Mesothelial cell of epicardium (in vitro differentiated cells): Measurements from ENCODE around the gene ABHD16A. TPM values are rescaled to one million over a fixed set of nuclear protein-coding genes. Genes with fewer than 3 reads are reported as not detected.

Experiments
- DNase-seq, 2 experiments: peaks; one replicate each; pipeline ENCODE4 v3.0.0; 2021; ENCODE audit warnings: low spot score in 2 of 2; ENCODE audit not compliant: unreplicated experiment in 2 of 2
- H3K27ac Mint-ChIP-seq: 2 replicates; pipeline ENCODE4 v1.8.0; 2021; ENCODE audit warnings: mixed read lengths
- H3K27me3 Mint-ChIP-seq: 2 replicates; pipeline ENCODE4 v1.8.0; 2021; ENCODE audit warnings: low read depth, mixed read lengths
- H3K36me3 Mint-ChIP-seq: 2 replicates; pipeline ENCODE4 v1.8.0; 2021; ENCODE audit warnings: mixed read lengths
- H3K4me1 Mint-ChIP-seq: 2 replicates; pipeline ENCODE4 v1.8.0; 2021; ENCODE audit warnings: mixed read lengths
- H3K4me3 Mint-ChIP-seq: 2 replicates; pipeline ENCODE4 v1.8.0; 2021; ENCODE audit warnings: mild to moderate bottlenecking, moderate library complexity, mixed read lengths
- H3K9me3 Mint-ChIP-seq: 2 replicates; pipeline ENCODE4 v1.8.0; 2021; ENCODE audit warnings: mixed read lengths
- total RNA-seq: library from RNA; stranded (reverse); gene quantifications from 3 replicates; pipeline ENCODE4 v1.2.1, GENCODE V29; 2021
- TF ChIP-seq, protein P1 (sequence below): fragments of 200-600 bp; sonication (generic); IDR thresholded peaks from one replicate; pipeline ENCODE4 v1.5.0; 2021; ENCODE audit warnings: antibody characterized with exemption; ENCODE audit not compliant: unreplicated experiment

The ABHD16A gene
- total RNA-seq, result 54.1 to 55.4 TPM (median 54.6 TPM) in 3 replicates

DNA sequence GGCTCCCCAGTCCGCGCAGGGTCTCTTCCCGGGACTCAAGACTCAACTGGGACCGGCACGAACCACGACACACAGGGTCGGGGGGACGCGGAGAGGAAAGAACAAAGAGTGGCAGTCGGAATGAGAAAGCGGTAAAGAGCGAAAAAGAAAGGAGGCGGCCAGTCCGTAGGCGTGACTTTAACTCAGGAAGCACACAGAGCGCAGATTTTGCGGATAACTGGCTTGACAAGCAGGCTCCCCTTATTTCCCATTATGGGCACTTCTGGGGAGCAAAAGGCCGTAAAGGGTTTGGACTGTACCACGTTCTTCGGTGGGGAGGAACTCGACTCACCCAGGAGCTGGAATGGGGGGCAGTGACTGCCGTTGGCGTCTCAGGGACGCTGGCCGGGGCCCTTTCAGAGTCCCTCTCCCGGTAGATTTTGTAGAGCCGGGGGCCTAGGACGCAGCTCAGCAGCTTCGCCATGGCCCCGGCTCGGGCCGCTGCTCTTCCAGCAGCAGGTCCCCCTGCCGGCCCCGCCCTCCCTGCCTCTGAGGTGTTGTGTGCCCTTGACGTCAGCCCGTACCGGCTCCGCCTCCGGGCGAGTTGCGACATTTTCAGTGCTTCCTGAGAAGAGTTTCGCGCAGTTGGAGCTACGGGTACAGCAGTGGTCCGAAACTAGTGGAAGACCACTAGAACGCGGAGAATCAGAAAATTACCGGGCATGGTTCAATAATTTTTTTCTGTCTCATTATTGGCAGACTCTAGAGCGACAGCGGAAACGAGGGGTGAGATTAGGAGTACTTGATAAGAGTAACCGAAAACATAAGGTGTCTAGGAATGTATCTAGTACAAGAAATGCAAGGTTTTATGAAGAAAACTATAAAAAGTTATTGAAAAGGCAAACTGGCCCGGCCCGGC, at the start of gene ABHD16A:
TSS of gene ABHD16A (minus strand) at position 506 of the 898 bp plus-strand sequence. CDS start at position 463, 43 bp downstream.
- H3K9me3 Mint-ChIP-seq, result no peaks in the 10 kb centered on the region
- peak within 1 kb of the TSS; percentile 97 for H3K4me3 Mint-ChIP-seq
- peak within 1 kb of the TSS; percentile 99 for H3K27ac Mint-ChIP-seq
- DNase-seq, result peak; percentile 94 to 98
- no peaks in the 10 kb centered on the region for H3K27me3 Mint-ChIP-seq
- peaks cover under 1% of the 10 kb centered on the region for H3K36me3 Mint-ChIP-seq
- H3K4me1 Mint-ChIP-seq, result peaks cover 19% of the 10 kb centered on the region
- TF ChIP-seq, protein P1, sequence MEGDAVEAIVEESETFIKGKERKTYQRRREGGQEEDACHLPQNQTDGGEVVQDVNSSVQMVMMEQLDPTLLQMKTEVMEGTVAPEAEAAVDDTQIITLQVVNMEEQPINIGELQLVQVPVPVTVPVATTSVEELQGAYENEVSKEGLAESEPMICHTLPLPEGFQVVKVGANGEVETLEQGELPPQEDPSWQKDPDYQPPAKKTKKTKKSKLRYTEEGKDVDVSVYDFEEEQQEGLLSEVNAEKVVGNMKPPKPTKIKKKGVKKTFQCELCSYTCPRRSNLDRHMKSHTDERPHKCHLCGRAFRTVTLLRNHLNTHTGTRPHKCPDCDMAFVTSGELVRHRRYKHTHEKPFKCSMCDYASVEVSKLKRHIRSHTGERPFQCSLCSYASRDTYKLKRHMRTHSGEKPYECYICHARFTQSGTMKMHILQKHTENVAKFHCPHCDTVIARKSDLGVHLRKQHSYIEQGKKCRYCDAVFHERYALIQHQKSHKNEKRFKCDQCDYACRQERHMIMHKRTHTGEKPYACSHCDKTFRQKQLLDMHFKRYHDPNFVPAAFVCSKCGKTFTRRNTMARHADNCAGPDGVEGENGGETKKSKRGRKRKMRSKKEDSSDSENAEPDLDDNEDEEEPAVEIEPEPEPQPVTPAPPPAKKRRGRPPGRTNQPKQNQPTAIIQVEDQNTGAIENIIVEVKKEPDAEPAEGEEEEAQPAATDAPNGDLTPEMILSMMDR, result no peak

DNA sequence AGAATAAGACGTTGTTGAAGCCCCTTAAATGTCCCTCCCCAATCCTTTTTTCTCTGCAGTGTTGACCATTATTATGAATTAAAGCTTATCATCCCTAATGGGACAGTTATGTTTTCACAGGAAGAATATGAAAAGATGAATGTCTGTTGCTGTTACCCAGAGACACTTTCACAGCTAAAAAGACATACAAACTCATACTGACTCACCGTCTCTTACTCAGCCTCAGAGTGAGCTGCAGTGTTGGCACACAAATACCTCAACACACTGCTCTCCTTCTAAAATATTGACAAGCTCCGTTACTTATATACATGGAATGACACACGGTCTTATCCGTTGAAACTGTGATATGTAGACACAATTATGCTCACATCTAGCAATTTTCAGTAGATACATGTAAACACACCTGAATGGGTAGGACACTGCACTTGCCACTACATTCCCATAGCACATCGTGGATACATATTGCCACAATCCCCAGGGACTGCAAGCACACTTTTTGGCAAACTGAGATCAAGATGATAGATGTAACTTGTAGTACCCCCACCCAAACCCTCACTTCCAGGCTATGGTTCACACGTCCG, 49.7 kb upstream of the ABHD16A start:
- peaks cover 3% of the 10 kb centered on the region for H3K36me3 Mint-ChIP-seq
- TF ChIP-seq, protein P1, result no peak
- no peak overlapping the region for H3K27ac Mint-ChIP-seq
- H3K9me3 Mint-ChIP-seq, result no peaks in the 10 kb centered on the region
- no peaks in the 10 kb centered on the region for H3K4me1 Mint-ChIP-seq
- DNase-seq, result no peak
- H3K4me3 Mint-ChIP-seq, result no peak overlapping the region
- H3K27me3 Mint-ChIP-seq, result no peaks in the 10 kb centered on the region

DNA sequence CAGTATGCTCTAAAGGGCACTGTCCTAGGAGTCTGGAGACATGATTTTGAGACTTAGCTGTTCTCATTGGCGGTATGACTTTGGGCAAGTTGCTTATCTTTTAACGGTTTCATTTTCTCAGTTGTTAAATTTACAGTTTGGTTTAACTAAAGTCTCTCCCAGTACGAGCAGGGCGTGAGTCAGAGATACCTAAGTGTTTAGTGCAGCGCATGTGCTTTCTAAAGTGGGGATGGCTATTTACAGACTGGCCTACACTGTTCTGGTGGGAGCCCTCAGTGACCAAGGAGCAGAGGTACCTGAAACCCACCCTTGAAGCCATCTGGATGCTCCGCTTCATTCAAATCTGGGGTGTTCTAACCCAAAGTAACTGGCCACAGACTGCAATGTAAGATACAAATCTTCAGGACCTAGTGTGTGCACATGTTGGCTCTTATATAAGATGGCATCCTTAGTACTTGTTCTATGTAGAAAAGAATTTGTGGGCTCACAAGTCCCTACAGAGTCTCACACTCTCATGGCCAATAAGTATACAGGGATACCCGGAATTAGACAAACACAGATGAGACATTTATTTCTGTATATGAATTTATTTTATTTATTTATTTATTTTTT, 47.4 kb upstream of the ABHD16A start:
- TF ChIP-seq, protein P1, result no peak
- H3K4me1 Mint-ChIP-seq, result no peaks in the 10 kb centered on the region
- H3K27ac Mint-ChIP-seq, result no peak overlapping the region
- H3K4me3 Mint-ChIP-seq, result no peak overlapping the region
- H3K9me3 Mint-ChIP-seq, result no peaks in the 10 kb centered on the region
- H3K36me3 Mint-ChIP-seq, result peaks cover 3% of the 10 kb centered on the region
- H3K27me3 Mint-ChIP-seq, result no peaks in the 10 kb centered on the region
- DNase-seq, result no peak

DNA sequence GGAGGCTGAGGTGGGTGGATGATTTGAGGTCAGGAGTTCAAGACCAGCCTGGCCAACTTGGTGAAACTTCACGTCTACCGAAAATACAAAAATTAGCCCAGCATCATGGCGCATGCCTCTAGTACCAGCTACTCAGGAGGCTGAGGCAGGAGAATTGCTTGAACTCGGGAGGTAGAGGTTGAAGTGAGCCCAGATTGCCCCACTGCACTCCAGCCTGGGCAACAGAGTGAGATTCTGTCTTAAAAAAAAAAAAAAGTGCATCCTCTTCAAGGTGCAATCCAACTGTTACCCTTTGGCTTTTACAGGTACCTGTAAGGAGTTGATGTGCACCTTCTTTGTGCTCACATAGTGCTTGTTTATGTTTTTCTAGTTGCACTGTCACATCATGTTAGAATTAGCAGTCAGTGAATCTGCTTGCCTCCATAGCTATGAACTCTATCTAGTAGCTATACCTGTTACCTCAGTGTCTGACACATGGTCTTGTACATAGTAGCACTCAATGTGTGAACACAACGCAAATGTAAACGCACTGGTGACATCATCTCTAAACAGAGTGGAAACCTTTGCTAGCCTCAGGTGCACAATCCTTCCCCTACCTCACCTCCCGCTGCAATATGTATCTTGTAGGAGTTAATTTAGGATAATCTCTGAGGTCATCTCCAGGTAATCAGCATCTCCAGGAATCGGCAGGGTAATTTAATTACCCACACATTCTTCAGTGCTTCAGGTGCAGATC, 46.3 kb upstream of the ABHD16A start:
- H3K4me1 Mint-ChIP-seq, result no peaks in the 10 kb centered on the region
- TF ChIP-seq, protein P1, result no peak
- no peak for DNase-seq
- H3K9me3 Mint-ChIP-seq, result no peaks in the 10 kb centered on the region
- no peak overlapping the region for H3K27ac Mint-ChIP-seq
- no peak overlapping the region for H3K4me3 Mint-ChIP-seq
- no peaks in the 10 kb centered on the region for H3K27me3 Mint-ChIP-seq
- peaks cover 3% of the 10 kb centered on the region for H3K36me3 Mint-ChIP-seq

- DNase-seq, result no peak
- Mint-ChIP-seq H3K4me1 (peaks cover 15% of the 10 kb centered on the region), H3K36me3 (peaks cover 5% of the 10 kb centered on the region), H3K9me3 (no peaks in the 10 kb centered on the region), H3K27me3 (no peaks in the 10 kb centered on the region), H3K4me3 (no peak overlapping the region), H3K27ac (no peak overlapping the region)
- TF ChIP-seq, protein P1, result no peak
These were observed 41.3 kb upstream of the ABHD16A start for GRCh38 chr6:31744422-31744821.
